ENCODE data around the gene HNRNPAB.

GRCh38 chr5:178218827-178219226, 14.5 kb downstream of the HNRNPAB start:
- TF ChIP-seq FOS (IDR thresholded peaks at IDR 0.05; ENCODE audit: borderline replicate concordance, insufficient read depth, low read length) (no peak), POLR2AphosphoS5 (IDR thresholded peaks at IDR 0.05; ENCODE audit: insufficient read depth, low read depth, low read length) (no peak), EZH2 (IDR thresholded peaks at IDR 0.05; ENCODE audit: borderline replicate concordance, low read depth, low read length, severe bottlenecking) (no peak), POLR2A (IDR thresholded peaks at IDR 0.05; ENCODE audit: low read depth, low read length) (no peak), CTCF (IDR thresholded peaks at IDR 0.05; ENCODE audit: extremely low read depth in 1 of 2, insufficient read depth in 1 of 2, low read depth in 1 of 2, low read length in 2 of 2) (no peak)
